Gastroesophageal sphincter (tissue), 4 donors: ENCODE measurements around the gene AFF2. TPM values are rescaled to one million over a fixed set of nuclear protein-coding genes. Genes with fewer than 3 reads are reported as not detected.

Experiments used
- ATAC-seq: fragments of 150-250 bp; one replicate; pipeline ENCODE4 v1.9.1; 2016; ENCODE audit warnings: mild to moderate bottlenecking, moderate library complexity
- H3K27ac ChIP-seq, 4 donors: fragments of 200-600 bp; sonication (generic) in 3 of 4; 1 replicate in 3 of 4; 2 replicates in 1 of 4; pipeline ENCODE4 v1.5.1; 2016 to 2019
- H3K27me3 ChIP-seq: fragments of 200-600 bp; sonication (generic); one replicate; pipeline ENCODE4 v1.5.1; 2019
- H3K36me3 ChIP-seq, 2 donors: fragments of 200-600 bp; sonication (generic); one replicate each; pipeline ENCODE4 v1.5.1; 2019; ENCODE audit warnings: control low read depth in 1 of 2
- H3K4me1 ChIP-seq, 3 donors: fragments of 200-600 bp; sonication (generic); 1 replicate in 2 of 3; 2 replicates in 1 of 3; pipeline ENCODE4 v1.5.1; 2016 to 2019; ENCODE audit warnings: control low read depth in 2 of 3
- H3K4me3 ChIP-seq, 2 donors: fragments of 200-600 bp; sonication (generic); one replicate each; pipeline ENCODE4 v1.5.1; 2019; ENCODE audit warnings: mild to moderate bottlenecking in 1 of 2, moderate library complexity in 1 of 2
- H3K9me3 ChIP-seq, 3 donors: fragments of 200-600 bp; sonication (generic); one replicate each; pipeline ENCODE4 v1.5.1; 2017 to 2019; ENCODE audit warnings: control low read depth in 2 of 3
- EP300 ChIP-seq: sonication (generic); formaldehyde crosslinking; IDR thresholded peaks from one replicate; pipeline ENCODE4 v1.6.1; 2017; ENCODE audit warnings: antibody characterized with exemption, mild to moderate bottlenecking
- POLR2A ChIP-seq, 2 donors: fragments of 450-650 bp; IDR thresholded peaks; one replicate each; pipeline ENCODE4 v1.6.1; 2017; ENCODE audit warnings: antibody characterized with exemption in 2 of 2, mild to moderate bottlenecking in 2 of 2, moderate library complexity in 1 of 2
- POLR2AphosphoS5 ChIP-seq: sonication (generic); formaldehyde crosslinking; IDR thresholded peaks from one replicate; pipeline ENCODE4 v1.6.1; 2017; ENCODE audit warnings: antibody characterized with exemption
- WGBS, 2 donors: methylation state at CpG; one replicate each; pipeline ENCODE4 v1.1.5; 2018; ENCODE audit warnings: low coverage in 1 of 2; 5-methylcytosine and 5-hydroxymethylcytosine counted together
- total RNA-seq, 4 donors: library from RNA; depleted of rRNA; stranded (reverse); fragments of >200 nt; gene quantifications; one replicate each; pipeline ENCODE4 v1.1.0, GENCODE V29; 2016
- TF ChIP-seq, protein P1 (sequence below), 4 experiments: fragments of 200-600 bp in 2 of 4; fragments of 450-650 bp in 2 of 4; sonication (generic) in 1 of 4; IDR thresholded peaks; one replicate each; pipeline ENCODE4 v1.5.1; 2017 to 2019; ENCODE audit warnings: antibody characterized with exemption in 4 of 4, mild to moderate bottlenecking in 2 of 4, moderate library complexity in 2 of 4

Gene AFF2
- total RNA-seq, 4 donors from 2014 or later, result 1.6 to 6.1 (median 3.6) TPM

DNA sequence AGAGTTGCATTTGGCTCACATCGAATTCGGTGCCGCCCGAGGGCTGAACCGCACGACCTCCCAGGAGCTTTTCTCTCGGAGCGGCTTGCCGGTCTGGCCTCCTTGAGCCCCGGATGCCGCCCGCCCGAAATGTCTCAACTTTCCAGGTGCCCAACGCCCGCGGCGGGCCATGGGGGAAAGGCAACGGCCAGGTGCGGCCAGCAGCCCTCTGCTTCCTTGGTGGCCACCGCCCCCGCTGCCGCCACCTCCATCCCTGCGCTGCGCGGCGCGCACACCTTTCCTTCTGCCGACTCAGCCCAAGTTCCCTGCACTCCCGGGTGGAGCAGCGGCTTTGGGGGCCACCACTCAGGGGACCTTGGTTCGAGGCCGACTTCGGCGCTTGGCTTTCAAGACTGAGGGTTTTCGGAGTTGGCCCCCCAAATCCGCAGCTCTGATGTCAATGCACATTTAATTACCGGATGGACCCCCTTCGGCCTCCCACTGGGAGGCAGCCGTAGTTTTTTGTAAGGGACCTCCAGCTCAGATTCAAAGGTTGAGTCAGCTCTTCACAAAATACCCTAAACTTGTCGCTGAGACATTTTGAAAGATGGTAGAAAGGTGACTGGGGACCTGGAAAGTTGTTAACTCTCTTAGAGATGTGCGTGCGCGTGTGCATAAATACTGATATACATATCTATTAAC lies 1.1 kb downstream of the AFF2 start:
- H3K27me3 ChIP-seq, result peaks cover 43% of the 10 kb centered on the region
- ATAC-seq, result no peak

DNA sequence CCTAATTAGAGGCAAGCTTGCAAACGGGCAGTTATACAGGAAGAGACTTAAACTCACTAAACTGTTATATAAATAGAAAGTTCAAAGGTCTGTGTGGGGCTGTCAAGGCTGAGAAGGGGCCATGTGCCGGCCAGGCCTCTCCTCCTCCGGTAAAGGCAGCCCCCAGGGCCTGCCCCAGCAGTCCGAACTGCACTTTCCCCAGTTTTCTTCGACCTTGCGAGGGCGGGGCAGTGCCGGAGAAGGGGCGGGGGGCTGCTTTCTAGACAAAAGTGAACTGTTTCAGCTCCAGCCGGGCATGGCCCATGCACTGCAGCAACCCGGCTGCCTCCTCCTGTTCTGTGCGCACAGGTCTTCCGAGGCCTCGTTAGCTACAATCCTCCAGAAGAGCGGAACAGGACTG lies 4.1 kb downstream of the AFF2 start:
- no peaks in the 10 kb centered on the region for H3K36me3 ChIP-seq
- WGBS, 2 donors, result 43 to 67% methylated on average over 1 of the region's 15 CpGs
- TF ChIP-seq EP300, result no peak
- no peak for TF ChIP-seq POLR2A (IDR thresholded peaks at IDR 0.05)
- TF ChIP-seq POLR2AphosphoS5, result no peak
- TF ChIP-seq, protein P1, sequence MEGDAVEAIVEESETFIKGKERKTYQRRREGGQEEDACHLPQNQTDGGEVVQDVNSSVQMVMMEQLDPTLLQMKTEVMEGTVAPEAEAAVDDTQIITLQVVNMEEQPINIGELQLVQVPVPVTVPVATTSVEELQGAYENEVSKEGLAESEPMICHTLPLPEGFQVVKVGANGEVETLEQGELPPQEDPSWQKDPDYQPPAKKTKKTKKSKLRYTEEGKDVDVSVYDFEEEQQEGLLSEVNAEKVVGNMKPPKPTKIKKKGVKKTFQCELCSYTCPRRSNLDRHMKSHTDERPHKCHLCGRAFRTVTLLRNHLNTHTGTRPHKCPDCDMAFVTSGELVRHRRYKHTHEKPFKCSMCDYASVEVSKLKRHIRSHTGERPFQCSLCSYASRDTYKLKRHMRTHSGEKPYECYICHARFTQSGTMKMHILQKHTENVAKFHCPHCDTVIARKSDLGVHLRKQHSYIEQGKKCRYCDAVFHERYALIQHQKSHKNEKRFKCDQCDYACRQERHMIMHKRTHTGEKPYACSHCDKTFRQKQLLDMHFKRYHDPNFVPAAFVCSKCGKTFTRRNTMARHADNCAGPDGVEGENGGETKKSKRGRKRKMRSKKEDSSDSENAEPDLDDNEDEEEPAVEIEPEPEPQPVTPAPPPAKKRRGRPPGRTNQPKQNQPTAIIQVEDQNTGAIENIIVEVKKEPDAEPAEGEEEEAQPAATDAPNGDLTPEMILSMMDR (IDR thresholded peaks at IDR 0.05), result no peak
- H3K4me1 ChIP-seq, result peaks cover 0 to 10% (median 5%) of the 10 kb centered on the region in 3 donors
- no peaks in the 10 kb centered on the region for H3K9me3 ChIP-seq
- H3K27me3 ChIP-seq, result peaks cover 43% of the 10 kb centered on the region
- H3K27ac ChIP-seq, result no peak overlapping the region
- ATAC-seq, result no peak
- H3K4me3 ChIP-seq, result no peak overlapping the region

More for the DNA sequence above, 1.1 kb downstream of the AFF2 start:
- H3K9me3 ChIP-seq, result no peaks in the 10 kb centered on the region
- 3 to 75% methylated on average over 4 to 5 of the region's 43 CpGs for WGBS, 2 donors
- H3K4me1 ChIP-seq, result peaks cover 0 to 10% (median 5%) of the 10 kb centered on the region in 3 donors
- H3K4me3 ChIP-seq, result peak overlapping the region; percentile 46 to 53
- TF ChIP-seq, protein P1 (IDR thresholded peaks at IDR 0.05), result no peak
- no peak for TF ChIP-seq POLR2A (IDR thresholded peaks at IDR 0.05)
- no peak for TF ChIP-seq EP300
- no peak for TF ChIP-seq POLR2AphosphoS5
- H3K36me3 ChIP-seq, result no peaks in the 10 kb centered on the region
- no peak overlapping the region for H3K27ac ChIP-seq

DNA sequence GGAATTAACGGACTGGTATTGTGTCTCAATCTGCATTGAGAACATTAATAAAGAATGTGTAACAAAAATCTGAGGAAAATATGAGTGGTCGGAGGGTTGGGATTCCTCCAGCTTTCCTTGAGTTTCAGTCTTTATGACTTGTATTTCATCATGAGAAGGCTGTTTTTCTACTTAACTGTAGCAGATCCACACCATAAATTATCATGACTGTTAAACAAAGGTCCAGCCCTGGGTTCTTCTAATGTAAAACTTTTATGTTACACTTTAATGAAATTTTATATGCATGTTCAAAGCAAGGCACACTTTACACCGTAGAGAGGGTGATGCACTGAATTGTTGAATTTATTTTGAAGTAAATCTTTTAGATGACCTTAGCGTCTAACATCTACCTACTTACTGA lies 7.0 kb downstream of the AFF2 start:
- Histone ChIP-seq H3K4me3 (no peak overlapping the region), H3K27me3 (peaks cover 29% of the 10 kb centered on the region), H3K27ac (no peak overlapping the region), H3K4me1 (no peaks in the 10 kb centered on the region), H3K36me3 (no peaks in the 10 kb centered on the region), H3K9me3 (no peaks in the 10 kb centered on the region)
- WGBS, 2 donors, result 54 to 70% methylated on average over 4 of the region's 4 CpGs
- ATAC-seq, result no peak
- TF ChIP-seq POLR2AphosphoS5 (no peak), EP300 (no peak), POLR2A (IDR thresholded peaks at IDR 0.05) (no peak)

GRCh38 chrX:148512453-148512852 lies 12.0 kb downstream of the AFF2 start:
- no peaks in the 10 kb centered on the region for H3K27me3 ChIP-seq
- no peak overlapping the region for H3K27ac ChIP-seq
- no peaks in the 10 kb centered on the region for H3K36me3 ChIP-seq
- TF ChIP-seq EP300 (no peak), POLR2A (IDR thresholded peaks at IDR 0.05) (no peak), POLR2AphosphoS5 (no peak)
- TF ChIP-seq, protein P1 (IDR thresholded peaks at IDR 0.05), result no peak
- 69 to 93% methylated on average over 2 of the region's 2 CpGs for WGBS, 2 donors
- no peaks in the 10 kb centered on the region for H3K4me1 ChIP-seq
- H3K9me3 ChIP-seq, result no peaks in the 10 kb centered on the region
- H3K4me3 ChIP-seq, result no peak overlapping the region
- ATAC-seq, result no peak

- H3K4me3 ChIP-seq, result no peak overlapping the region
- TF ChIP-seq POLR2A (IDR thresholded peaks at IDR 0.05), result no peak
- TF ChIP-seq, protein P1 (IDR thresholded peaks at IDR 0.05), result no peak
- no peak for TF ChIP-seq POLR2AphosphoS5
- TF ChIP-seq EP300, result no peak
- H3K36me3 ChIP-seq, result no peaks in the 10 kb centered on the region
- 75% methylated on average over 2 of the region's 3 CpGs; no CpG with 5 or more reads in 1 of the 2 donors for whole genome bisulfite sequencing, 2 donors
- H3K9me3 ChIP-seq, result no peaks in the 10 kb centered on the region
- no peaks in the 10 kb centered on the region for H3K4me1 ChIP-seq
- H3K27ac ChIP-seq, result no peak overlapping the region
- no peak for ATAC-seq
- no peaks in the 10 kb centered on the region for H3K27me3 ChIP-seq
Observed at GRCh38 chrX:148513661-148514060, 13.2 kb downstream of the AFF2 start.
